UCSD-AML1 (cell line): ENCODE results near the gene CAMSAP1.

Experiments
- DNase-seq: peaks from one replicate; lab custom pipeline; 2025; ENCODE audit not compliant: unreplicated experiment; lab: John Stamatoyannopoulos, UW

The CAMSAP1 gene

DNA sequence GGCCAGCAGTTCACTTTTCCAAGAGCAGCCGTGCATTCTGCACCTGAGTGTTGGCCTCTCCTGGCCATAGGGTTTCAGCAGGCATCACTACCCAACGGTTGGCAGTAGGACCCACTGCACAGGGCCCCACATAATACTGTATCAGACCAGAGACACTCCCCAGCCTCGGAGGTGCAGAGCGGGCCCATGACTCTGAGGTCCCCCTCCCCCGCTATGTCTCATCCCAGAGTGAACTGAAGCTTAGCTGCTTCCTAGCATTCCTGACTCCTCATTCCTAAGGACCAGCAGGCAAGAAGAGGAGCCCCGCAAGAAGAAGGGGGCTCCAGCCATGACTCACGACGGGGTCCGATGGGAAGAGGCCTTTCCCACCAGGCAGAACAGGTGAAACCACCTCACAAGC lies 67.2 kb downstream of the CAMSAP1 start:
- no peak for DNase-seq

DNA sequence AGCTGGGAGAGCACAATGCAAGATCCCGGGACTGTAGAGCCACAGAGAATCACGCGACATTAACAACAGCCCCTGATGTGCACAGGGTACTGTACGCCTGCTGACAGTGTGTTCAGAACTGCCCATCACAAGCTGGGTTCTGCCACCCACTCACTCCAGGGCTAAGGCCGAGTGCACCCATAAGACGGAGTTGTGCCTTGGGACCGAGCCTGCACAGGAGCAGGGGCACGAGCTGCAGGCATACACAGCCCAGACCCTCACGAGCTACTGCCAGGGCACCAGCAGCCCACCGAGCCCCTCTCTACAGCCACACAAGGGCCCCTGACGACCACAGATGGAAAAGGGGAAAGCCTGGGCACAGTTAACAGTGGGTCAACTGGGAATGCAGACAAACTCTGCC lies 67.8 kb downstream of the CAMSAP1 start:
- no peak for DNase-seq

DNA sequence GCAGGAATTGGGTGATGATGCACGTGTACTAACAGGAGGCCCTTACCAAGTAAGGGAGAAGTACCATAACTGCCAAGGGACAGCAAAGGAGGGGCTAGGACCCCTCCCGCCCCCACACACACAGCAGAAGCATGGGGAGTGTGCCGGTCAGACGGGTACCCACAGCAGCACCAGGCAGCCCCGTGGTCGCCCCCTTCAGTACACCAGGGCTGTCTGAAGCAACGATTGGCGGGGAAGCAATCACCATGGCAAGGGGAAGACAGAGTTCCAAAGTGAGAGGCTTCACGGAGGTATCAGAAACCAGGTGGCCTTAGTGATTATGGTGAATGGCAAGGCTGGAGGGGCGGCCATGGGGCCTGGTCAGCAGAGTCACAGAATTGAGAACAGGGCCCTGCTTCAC lies 72.2 kb downstream of the CAMSAP1 start:
- DNase-seq, result no peak

DNA sequence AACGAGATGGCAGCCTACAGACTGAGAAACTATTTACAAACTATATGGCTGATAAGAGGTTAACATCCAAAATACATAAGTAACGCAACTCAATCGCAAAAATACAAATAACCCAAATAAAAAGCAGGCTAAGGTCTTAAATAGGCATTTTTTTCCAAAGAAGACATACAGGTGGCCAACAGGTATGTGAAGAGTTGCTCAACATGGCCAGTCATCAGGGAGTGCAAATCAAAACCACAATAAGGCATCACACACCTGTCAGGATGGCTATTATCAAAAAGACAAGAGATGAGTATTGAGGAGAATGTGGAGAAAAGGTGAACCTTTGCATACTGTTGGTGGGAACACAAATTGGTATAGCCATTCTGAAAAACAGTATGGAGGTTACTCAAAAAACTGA lies 73.5 kb downstream of the CAMSAP1 start:
- DNase-seq, result no peak

DNA sequence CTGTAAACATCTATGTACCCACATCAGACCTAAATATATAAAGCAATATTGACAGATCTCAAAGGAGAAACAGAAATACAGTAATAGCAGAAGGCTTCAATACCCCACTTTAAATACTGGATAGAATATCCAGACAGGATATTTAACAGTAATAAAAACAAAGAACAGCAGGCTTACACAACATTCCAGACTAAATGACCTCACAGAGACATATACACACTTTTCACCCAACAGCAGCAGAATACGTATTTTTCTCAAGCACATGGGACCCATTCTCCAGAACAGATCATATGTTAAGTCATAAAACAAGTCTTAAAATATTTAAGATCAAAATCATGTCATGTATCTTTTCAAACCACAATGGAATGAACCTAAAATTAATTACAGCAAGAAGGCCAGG lies 76.8 kb downstream of the CAMSAP1 start:
- no peak for DNase-seq

DNA sequence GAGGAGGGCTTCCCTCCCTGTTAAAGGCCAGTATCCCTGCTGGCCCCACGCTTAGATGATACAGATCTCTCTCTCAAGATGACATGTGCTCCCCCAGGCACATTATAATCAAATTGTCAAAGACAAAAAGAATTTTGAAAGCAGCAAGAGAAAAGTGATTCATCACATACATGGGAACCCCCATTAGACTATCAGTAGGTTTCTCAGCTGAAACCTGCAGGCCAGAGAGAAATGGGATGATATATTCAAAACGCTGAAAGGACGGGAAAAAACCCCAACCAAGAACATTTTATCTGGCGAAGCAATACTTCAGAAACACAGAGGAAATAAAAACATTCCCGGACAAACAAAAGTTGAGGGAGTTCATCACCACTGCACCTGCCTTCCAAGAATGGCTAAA lies 78.7 kb downstream of the CAMSAP1 start:
- DNase-seq, result no peak

DNA sequence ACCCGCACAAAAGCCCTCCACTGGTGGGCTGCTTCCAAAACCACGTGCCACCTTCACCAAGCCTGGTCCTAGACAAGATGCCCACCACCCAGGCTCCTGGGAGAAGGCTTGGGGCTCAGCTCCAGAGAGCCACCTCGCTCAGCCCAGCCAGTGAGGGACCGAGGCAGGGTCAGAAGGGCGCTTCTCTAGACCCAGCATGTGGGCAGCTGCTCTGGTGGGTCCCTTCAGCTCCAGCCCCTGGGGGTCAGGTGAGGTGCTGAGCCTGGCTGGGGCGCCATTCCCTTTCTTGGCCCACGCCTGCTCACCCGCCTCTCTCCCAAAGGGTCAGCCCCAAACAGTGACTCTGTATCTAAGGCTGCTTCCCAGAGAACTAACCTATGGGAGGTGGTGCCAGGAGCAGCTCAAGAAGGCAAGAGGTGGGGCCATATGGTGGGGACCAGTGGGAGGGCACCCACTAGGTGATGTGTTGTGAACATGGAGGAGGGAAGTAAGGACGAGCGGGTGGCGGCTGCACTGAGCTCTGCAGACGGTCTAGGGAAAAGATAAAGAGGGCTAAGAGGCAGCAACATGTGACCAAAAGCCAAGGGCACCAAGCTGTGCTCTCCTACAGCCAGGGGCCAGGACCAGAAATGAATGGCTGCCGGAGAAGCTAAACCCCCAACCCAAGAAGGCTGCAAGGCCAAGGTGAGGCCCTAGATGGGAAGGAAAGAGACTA lies 79.3 kb downstream of the CAMSAP1 start:
- DNase-seq, result no peak

DNA sequence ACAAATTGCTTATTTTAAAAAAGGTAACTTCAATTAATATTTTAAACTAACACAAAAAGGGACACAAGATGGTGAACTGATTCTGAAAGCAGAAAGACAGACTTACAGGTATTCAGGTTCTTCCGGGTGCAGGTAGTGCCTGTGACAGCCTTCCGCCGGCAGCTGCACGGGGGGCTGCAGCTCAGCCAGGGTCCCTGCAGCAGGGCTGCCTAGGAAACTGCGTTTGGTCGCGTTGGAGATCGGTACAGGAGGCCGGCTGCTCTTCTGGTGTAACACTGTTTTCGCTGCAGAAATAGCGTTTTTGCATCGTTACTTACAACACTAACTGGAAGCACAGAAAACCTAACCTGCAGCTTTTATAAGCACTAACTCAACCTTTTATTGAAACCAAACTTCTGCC lies 80.0 kb downstream of the CAMSAP1 start:
- DNase-seq, result no peak

DNA sequence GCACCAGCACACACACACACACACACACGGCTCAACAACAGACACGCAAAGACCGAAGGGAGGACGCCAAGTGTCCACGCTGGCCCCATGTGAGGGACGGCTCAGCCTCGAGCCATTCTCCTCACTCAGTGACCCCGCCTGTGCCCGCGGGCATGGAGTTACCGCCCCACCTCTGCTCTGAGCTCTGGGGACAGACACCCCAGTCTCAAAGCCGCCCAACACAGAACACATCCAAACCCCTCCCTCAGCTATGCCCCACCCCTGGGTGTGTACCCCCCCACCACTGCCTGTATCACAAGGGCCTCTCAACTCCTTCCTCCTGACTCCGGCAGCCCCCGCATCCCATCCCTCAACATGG lies 81.2 kb downstream of the CAMSAP1 start:
- DNase-seq, result no peak

DNA sequence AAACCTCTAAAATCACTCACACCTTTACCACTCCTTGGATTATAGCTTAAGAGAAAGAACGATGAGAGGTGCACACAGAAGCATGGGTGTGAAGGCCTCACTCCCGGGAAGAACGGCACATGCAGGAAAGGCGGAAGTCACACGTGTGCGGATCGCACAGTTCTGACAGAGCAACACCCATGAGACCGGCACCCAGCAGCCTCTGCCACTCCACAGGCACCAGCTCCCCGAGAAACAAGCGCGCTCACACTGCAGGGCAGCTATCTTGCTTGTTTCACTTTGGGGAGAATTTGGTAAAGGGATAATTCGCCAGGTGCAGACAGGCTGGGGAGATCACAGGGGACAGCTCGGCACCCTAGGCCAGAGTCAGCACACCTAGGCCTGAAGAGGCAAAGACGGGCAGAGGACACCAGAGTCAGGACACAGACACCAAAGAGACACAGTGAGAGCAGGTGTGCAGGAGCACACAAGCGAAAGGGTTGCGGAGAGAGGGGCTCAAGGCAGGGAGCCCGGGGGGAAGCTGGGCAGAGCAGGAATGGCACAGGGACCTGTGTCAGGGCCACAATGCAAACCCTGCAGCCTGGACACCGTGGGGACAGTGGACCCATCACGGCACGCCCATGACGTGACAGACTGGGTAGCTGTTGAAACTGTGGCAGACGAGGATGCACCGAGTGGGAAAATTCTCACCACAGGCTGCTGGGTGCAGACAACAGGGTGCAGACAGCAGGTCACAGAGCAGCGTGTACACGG lies 81.7 kb downstream of the CAMSAP1 start:
- DNase-seq, result no peak

DNA sequence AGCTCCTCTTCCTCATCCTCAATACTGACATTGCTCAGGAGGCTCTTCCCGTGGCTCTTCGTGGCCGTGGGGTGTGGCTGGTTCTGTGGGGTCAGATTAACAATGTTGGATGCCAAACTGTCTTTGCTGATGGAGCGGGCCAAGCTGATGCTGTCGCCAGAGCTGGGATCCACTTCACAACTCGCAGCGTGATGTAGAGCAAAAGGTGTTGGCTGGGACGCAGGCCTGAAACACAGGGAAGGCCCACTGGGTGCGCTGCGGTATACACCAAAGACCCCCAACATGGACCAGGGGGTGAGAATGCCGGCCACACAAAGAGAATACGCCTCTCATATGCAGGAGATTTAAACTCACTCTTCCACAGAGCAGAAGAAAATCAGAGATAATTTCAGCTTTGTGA lies 84.3 kb downstream of the CAMSAP1 start:
- no peak for DNase-seq

DNA sequence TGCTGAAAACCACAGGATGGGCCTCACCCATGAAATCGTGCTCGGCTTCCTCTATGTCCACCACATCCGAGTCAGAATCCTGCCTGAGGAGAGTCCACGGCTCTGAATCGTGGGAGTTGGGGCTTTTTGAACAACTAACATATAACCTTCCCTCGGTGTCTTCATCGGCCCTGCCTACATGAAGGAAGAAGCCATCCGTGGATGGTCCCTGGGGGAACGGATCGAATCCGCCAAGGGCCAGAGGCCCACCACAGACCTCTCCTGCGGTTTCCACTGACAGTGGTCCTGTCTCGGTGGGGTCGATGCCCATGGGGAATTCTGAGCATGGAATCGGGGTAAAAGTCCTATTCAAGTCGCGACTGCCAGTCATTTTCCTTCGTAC lies 85.0 kb downstream of the CAMSAP1 start:
- DNase-seq, result no peak

DNA sequence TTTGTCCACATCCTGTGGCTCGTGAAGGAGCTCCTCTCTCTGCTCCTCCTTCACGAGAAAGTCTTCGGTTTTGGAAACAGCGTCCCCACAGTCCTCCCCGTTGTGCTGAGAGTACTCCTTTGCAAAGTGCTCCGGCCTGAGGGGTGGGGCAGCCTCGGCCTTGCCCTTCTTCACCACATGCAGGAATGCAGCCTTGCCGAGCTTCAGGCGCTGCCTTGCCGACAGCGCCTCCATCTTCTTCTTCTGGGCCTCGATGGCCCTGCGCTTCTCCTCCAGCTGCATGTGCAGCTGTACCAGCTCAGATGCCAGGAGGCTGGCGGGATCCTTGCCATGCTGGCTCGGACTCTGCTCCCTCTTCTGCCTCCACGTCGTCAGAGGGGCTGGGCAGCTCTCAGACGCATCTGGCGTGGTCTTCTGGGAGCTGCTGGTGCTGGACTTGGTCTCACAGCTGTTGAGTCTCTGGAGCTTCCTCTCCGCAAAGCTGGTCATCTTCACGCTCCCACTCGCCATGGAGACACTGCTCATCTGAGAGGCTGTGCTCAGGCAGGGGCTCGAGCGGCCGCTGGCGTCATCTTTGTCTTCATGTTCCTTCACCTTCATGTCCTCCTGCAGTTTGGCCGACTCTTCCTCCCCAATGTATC lies 85.5 kb downstream of the CAMSAP1 start:
- no peak for DNase-seq

DNA sequence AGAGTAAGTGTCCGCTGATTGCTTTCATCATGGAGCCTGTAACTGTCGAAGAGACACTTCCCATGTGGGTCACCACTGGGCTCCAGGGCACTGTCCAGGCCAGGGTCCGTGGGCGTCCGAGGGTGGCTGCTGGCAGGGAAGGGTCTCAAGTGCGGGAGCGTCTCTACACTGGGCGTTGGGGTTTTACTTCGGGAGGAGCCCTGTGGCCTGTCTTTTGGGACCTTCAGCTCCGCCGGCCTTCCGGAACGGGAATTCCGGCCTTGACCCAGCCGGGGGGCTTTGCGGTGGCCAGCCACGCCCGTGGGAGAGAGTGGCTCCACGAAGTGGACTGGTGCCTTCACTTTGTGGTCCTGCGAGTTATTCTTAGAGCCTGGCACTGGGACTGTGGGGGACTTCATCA lies 86.2 kb downstream of the CAMSAP1 start:
- no peak for DNase-seq

DNA sequence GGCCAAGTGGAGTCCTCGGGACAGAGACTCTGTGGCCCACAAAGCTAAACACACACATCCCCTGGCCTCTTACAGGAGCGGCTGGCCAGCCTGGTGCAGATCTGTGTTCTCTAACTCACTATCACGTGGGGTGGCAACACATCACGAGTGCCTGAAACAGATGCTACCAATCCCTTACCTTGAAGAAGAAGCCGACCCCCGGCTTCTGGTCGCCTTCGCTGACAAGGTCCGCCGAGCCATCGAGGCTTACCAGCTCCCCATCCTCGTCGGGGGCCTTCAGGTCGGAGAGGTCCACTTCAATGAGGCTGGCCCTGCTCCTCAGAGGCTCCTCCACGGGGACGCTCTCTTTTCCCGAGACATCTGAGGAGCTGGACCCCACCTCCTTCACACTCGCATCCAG lies 86.7 kb downstream of the CAMSAP1 start:
- no peak for DNase-seq

DNA sequence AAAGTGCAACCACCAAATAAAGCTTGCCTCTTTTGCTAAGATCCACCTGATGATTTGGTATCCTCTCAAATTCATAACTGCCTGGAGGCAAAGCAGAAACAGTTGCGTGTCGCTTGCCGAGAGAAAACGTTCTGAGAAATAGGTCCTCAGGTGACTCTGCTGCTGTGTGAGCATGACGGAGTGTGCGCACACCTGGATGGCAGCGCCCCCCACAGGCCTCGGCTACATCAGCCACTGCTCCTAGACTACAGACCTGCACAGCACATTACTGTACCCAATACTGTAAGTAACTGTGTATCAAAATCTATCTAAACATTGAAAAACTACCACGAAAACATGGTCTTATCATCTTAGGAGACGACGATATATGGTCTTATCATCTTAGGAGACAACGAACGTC lies 87.4 kb downstream of the CAMSAP1 start:
- DNase-seq, result no peak

DNA sequence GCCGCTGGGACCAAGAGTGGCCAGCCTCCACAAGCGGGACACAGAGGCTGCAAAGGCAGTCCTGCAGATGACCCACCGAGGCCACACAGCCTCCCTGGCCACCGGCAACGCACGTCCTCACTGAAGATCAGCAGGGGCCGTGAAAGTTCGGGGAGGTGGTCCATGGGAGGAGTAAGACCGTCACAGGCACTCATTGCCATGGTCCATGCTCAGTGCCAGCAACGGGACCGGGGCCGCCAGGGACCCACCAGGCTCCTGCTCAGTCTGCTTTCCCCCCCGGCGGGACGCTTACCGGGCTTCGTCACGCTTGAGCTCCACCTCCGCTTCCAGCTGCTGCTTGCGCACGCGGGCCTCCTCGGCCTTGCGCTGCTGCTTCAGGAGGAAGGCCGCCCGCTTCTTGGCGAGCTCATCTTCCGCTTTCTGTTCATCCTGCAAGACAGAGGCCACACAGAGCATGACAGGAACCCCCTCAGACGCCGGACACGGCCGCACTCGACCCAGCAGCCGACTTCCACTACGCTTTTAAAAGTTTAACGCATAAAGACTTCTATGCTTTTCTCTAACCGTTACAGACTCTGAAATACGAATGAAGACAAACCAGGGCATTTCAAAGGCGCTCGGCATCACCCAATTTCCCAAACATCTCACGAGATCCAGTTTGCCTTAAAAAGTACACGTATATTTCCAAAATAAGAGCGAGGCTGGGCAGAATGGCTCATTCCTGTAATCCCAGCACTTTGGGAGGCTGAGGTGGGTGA lies 88.4 kb downstream of the CAMSAP1 start:
- DNase-seq, result no peak

DNA sequence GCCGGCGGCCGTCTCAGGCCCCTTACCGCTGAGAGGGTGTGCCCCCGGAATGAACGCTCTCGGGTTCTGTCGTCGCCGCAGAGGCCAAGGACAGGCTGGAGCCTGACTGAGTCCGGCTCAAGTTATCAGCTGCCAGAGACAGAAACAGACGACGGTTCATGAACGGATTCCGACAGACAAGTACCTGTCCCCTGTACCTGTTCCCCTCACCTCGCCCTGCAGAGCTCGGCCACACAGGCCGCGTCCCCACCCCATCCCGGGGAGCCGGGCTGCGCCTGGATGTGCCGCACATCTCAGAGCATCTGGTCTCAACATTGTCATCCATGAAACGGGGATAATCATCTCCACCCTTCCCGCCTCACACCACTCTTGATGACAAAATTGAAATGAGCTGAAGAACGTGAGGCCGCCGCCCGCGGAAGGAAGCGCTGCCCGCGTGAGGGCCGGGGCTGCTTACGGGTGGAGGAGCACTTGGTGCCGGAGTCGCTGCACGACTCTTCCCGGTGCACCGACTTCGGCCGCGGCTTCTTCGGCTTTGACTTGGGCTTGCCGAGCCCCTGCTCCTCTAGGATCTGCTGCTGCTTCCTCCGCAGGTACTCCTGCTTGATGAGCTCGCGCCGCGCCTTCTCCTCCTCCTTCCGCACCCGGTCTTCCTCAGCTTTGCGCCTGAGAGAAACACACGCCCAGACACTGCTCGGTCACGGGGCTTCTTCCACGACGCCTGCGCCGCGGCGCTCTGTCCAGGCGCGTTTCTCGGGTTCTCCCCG lies 89.2 kb downstream of the CAMSAP1 start:
- no peak for DNase-seq

DNA sequence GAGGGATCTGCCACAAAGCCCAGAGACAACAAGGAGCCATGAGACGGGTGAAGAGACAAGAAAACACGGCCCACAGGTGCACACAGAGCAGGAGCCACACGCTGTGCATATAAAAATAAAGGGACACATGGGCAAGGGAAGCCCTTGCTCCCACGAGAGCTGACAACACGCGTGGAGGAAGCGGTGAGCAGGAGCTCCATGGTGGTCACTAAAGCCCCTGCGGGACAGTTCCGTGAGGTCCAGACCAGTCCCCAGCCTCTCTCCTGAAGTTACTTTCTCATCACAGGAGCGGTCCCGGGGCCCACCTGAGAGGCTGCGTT lies 90.7 kb downstream of the CAMSAP1 start:
- no peak for DNase-seq

DNA sequence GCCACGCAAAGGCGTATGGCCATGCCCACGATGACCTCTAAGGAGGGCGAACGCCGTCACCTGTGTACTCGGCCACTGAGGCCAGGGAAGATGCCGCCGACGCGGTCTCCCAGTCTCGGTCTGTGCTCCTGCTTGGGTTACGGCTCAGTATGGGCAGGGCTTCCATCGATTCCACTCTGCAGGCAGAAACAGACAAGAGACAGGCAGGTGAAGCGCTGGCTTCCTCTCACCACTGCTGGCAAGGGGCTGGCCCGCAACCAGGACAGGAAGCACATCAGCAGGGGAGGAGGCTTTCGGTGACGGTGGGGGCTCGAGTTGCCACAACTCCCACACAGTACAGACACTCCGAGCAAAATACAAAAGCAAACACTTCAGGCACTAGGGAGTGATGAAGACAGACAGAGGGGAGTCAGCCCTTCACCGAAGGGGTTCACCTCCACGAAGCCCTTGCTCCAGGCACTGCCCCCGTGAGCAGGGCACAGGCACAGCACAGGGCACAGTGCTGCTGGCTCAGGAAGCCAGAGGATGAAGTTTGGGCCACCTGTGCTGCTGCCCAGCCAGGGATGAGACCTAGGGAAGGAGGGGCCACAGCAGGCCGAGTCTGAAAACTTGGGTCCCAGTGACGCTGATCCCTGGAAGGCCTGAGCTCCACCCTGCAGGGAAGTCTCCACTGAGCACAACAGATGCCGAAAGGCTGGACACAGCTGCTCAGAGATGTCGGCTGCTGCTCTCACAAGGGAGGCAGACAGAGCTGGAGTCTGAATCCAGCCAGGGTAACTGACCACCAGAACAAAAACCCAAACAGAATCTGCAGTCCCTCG lies 91.3 kb downstream of the CAMSAP1 start:
- no peak for DNase-seq
